Aorta (tissue), 5 donors: ENCODE measurements around the gene RBMX. TPM values are rescaled to one million over a fixed set of nuclear protein-coding genes. Genes with fewer than 3 reads are reported as not detected.
A peak's percentile ranks its signal among the peaks of the same experiment; 100 is the strongest.
"Not testable (repeated sequence)": the region's sequence is repeated elsewhere in the genome, so short reads cannot be mapped to it uniquely, and the experiment has no call there.

Experiments used
- ATAC-seq: fragments of 200-7000 bp; cut with Tn5 transposase; one replicate; pipeline ENCODE4 v1.9.1; 2022; ENCODE audit warnings: moderate library complexity; ENCODE audit not compliant: low FRiP score
- DNase-seq, 2 donors: peaks; one replicate each; pipeline ENCODE4 v3.0.0-alpha.2; 2020
- H3K27ac ChIP-seq, 2 donors: one replicate each; pipeline ENCODE4 v1.5.1; 2013; ENCODE audit warnings: low read length in 2 of 2, mild to moderate bottlenecking in 2 of 2, moderate library complexity in 2 of 2, control low read depth in 1 of 2, inconsistent platforms in 1 of 2, low read depth in 1 of 2
- H3K27me3 ChIP-seq, 2 donors: one replicate each; pipeline ENCODE4 v1.6.1; 2013; ENCODE audit warnings: control low read depth in 1 of 2, low read length in 1 of 2, mild to moderate bottlenecking in 1 of 2, moderate library complexity in 1 of 2; ENCODE audit not compliant: insufficient read depth in 2 of 2, control insufficient read depth in 1 of 2
- H3K36me3 ChIP-seq, 2 donors: one replicate each; pipeline ENCODE4 v1.6.1; 2013; ENCODE audit warnings: control low read depth in 1 of 2, low read length in 1 of 2, mild to moderate bottlenecking in 1 of 2; ENCODE audit not compliant: insufficient read depth in 2 of 2, control insufficient read depth in 1 of 2
- H3K4me1 ChIP-seq, 2 donors: one replicate each; pipeline ENCODE4 v1.6.1; 2013; ENCODE audit warnings: low read length in 2 of 2, control low read depth in 1 of 2, mild to moderate bottlenecking in 1 of 2, moderate library complexity in 1 of 2; ENCODE audit not compliant: insufficient read depth in 2 of 2, control insufficient read depth in 1 of 2
- H3K4me3 ChIP-seq, 2 donors: one replicate each; pipeline ENCODE4 v1.5.1; 2013; ENCODE audit warnings: low read length in 2 of 2, control low read depth in 1 of 2, mild to moderate bottlenecking in 1 of 2
- H3K9me3 ChIP-seq: one replicate; pipeline ENCODE4 v1.6.1; 2013; ENCODE audit warnings: mild to moderate bottlenecking, low read length; ENCODE audit not compliant: control insufficient read depth
- WGBS, 2 donors: extraction: QIAGEN DNeasy Blood & Tissue Kit; methylation state at CpG; one replicate each; pipeline ENCODE4 v1.1.7; 2013; 5-methylcytosine and 5-hydroxymethylcytosine counted together
- intact Hi-C, 2 donors: fragments of 100-400 bp; cut with DNase I; formaldehyde crosslinking; loops; one replicate each; pipeline versions ENCODE4 v1.14.2 to v1.15.0; 2022
- long read RNA-seq, 2 donors: library from polyadenylated mRNA; unstranded; transcript quantifications; one replicate each; pipeline ENCODE4 v2.0.0, GENCODE V29; 2020 to 2021
- polyA plus RNA-seq, 2 donors: library from polyadenylated mRNA; stranded (reverse); fragments of 200-250 nt; gene quantifications; one replicate each; pipeline ENCODE4 v1.2.3, GENCODE V29; 2013
- total RNA-seq, 2 donors: library from RNA; stranded (reverse); fragmentation: NEBNext Ultra II Directional; extraction: Animal tissue kit (Norgen Biotek cat#: 25700); gene quantifications; one replicate each; pipeline ENCODE4 v1.2.1, GENCODE V29; 2021
- donor health status: healthy with polysubstance abuse.
- donor health status: Bipolar disorder and iron deficiency.
- donor health status: DM: no; HTN: no; CAD: no.
- donor health status: DM: no; HTN: no; CAD: no.
- donor health status: DM: yes; HTN: yes; CAD: no.

The RBMX gene
- total RNA-seq, result 100 to 1,000 TPM; 128 to 131 TPM
- 100 to 1,000 TPM in 1 of 2 donors, 10 to 100 TPM in 1; 88.0 to 131 TPM for polyA plus RNA-seq
- long read RNA-seq, donor 1, transcript RBMX-207 (8 exons, 2,148 nt), result minor isoform, 7 of 620 reads
- long read RNA-seq, donor 1, transcript RBMX-201 (9 exons, 2,012 nt), result major isoform, 539 of 620 reads
- long read RNA-seq, donor 1, partial matches to known transcripts, result 25 of 620 reads
- long read RNA-seq, donor 1, other reads (novel, unspliced or antisense), result 48 of 620 reads
- long read RNA-seq, donor 2, transcript RBMX-201 (9 exons, 2,012 nt), result major isoform, 33 of 64 reads
- long read RNA-seq, donor 2, partial matches to known transcripts, result 5 of 64 reads
- long read RNA-seq, donor 2, other reads (novel, unspliced or antisense), result 22 of 64 reads

- ATAC-seq (peak; percentile 96), DNase-seq (peak; percentile 92)
- no peaks in the 10 kb centered on the region for H3K36me3 ChIP-seq
- no peaks in the 10 kb centered on the region for H3K9me3 ChIP-seq
- H3K4me3 ChIP-seq, result peak within 1 kb of the TSS; percentile 60 to 65
- H3K27me3 ChIP-seq, result no peaks in the 10 kb centered on the region
- H3K4me1 ChIP-seq, result no peaks in the 10 kb centered on the region
- intact Hi-C loops, result no loop called here
- peak within 1 kb of the TSS; percentile 61 to 99 for H3K27ac ChIP-seq
- 3 to 28% methylated on average over 34 of the region's 34 CpGs for WGBS, 2 donors
Observed at GRCh38 chrX:136880452-136881013, at the start of gene RBMX. RBMX (minus strand) TSS chrX:136880725; CDS start chrX:136879427, 1,298 bp downstream.

GRCh38 chrX:136921438-136921837, 40.9 kb upstream of the RBMX start:
- ATAC-seq, H3K36me3 ChIP-seq, H3K4me3 ChIP-seq, H3K9me3 ChIP-seq, DNase-seq, H3K27me3 ChIP-seq, H3K4me1 ChIP-seq, intact Hi-C loops, H3K27ac ChIP-seq: not testable (repeated sequence)
- WGBS, 2 donors, result 96% methylated on average over 25 of the region's 25 CpGs

- no peaks in the 10 kb centered on the region for H3K9me3 ChIP-seq
- no peaks in the 10 kb centered on the region for H3K4me1 ChIP-seq
- no peak overlapping the region for H3K27ac ChIP-seq
- intact Hi-C loops, result no loop called here
- DNase-seq (no peak), ATAC-seq (no peak)
- no peak overlapping the region for H3K4me3 ChIP-seq
- no peaks in the 10 kb centered on the region for H3K27me3 ChIP-seq
- no peaks in the 10 kb centered on the region for H3K36me3 ChIP-seq
Observed at GRCh38 chrX:136920001-136920400, 39.5 kb upstream of the RBMX start.

GRCh38 chrX:136916827-136917226, 36.3 kb upstream of the RBMX start:
- DNase-seq (no peak), ATAC-seq (no peak)
- Histone ChIP-seq H3K27me3 (no peaks in the 10 kb centered on the region), H3K9me3 (no peaks in the 10 kb centered on the region), H3K36me3 (no peaks in the 10 kb centered on the region), H3K4me3 (no peak overlapping the region), H3K27ac (no peak overlapping the region), H3K4me1 (no peaks in the 10 kb centered on the region)
- 83 to 94% methylated on average over 2 of the region's 2 CpGs for WGBS, 2 donors
- intact Hi-C loops, result no loop called here

- intact Hi-C loops, ATAC-seq, H3K27me3 ChIP-seq, DNase-seq, H3K36me3 ChIP-seq, H3K4me1 ChIP-seq, H3K9me3 ChIP-seq, H3K4me3 ChIP-seq, H3K27ac ChIP-seq: not testable (repeated sequence)
- 66 to 77% methylated on average over 7 of the region's 7 CpGs for WGBS, 2 donors
Observed at GRCh38 chrX:136911661-136912060, 31.1 kb upstream of the RBMX start.

GRCh38 chrX:136911253-136911652, 30.7 kb upstream of the RBMX start:
- Histone ChIP-seq H3K4me3 (no peak overlapping the region), H3K9me3 (no peaks in the 10 kb centered on the region), H3K27ac (no peak overlapping the region), H3K36me3 (no peaks in the 10 kb centered on the region), H3K27me3 (no peaks in the 10 kb centered on the region), H3K4me1 (no peaks in the 10 kb centered on the region)
- intact Hi-C loops, result no loop called here
- 53 to 65% methylated on average over 3 of the region's 3 CpGs for WGBS, 2 donors
- ATAC-seq (no peak), DNase-seq (no peak)

GRCh38 chrX:136910565-136911035, 30.1 kb upstream of the RBMX start:
- WGBS, 2 donors, result 2 to 38% methylated on average over 4 of the region's 4 CpGs
- H3K4me1 ChIP-seq, result no peaks in the 10 kb centered on the region
- H3K27me3 ChIP-seq, result no peaks in the 10 kb centered on the region
- no peaks in the 10 kb centered on the region for H3K36me3 ChIP-seq
- DNase-seq (no peak), ATAC-seq (no peak)
- no peaks in the 10 kb centered on the region for H3K9me3 ChIP-seq
- H3K4me3 ChIP-seq, result no peak overlapping the region
- intact Hi-C loops, result no loop called here
- H3K27ac ChIP-seq, result no peak overlapping the region

GRCh38 chrX:136909706-136910564, 29.4 kb upstream of the RBMX start:
- H3K9me3 ChIP-seq, result no peaks in the 10 kb centered on the region
- intact Hi-C loops, result no loop called here
- H3K27ac ChIP-seq, result peak overlapping the region in 1 of 2 donors; percentile 61
- peak overlapping the region; percentile 36 to 54 for H3K4me3 ChIP-seq
- WGBS, 2 donors, result 1 to 35% methylated on average over 26 of the region's 26 CpGs
- H3K4me1 ChIP-seq, result no peaks in the 10 kb centered on the region
- ATAC-seq, result peak; percentile 92
- DNase-seq, result peak; percentile 84 to 90
- no peaks in the 10 kb centered on the region for H3K36me3 ChIP-seq
- no peaks in the 10 kb centered on the region for H3K27me3 ChIP-seq
